NCI-H345 treated with DMSO at 0.1 percent for 48 hours (cell line): ENCODE data around the gene PI4KA.
"Not testable (repeated sequence)": the region's sequence is repeated elsewhere in the genome, so short reads cannot be mapped to it uniquely, and the experiment has no call there.

Experiments
- DNase-seq: peaks from one replicate; lab custom pipeline; 2025; ENCODE audit not compliant: unreplicated experiment; lab: John Stamatoyannopoulos, UW

The PI4KA gene

DNA sequence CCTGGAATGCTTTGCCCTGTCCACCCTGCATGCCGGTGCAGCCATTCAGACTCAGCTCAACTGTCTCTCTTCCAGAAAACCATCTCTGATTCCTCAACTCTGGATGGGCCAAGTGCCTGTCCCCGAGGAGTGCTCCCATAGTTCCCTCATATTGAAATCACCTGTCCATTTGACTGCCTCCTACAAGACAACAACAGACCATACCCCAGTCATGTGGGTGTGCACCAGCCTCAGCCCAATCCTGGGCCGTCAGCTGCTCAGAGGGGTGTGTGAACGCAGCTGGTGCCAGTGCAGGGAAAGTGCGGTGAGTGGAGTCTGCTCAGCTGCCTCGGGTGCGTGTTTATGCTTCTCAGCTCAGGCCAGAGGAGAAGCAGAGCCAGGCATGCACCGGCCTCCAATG lies 126.2 kb downstream of the PI4KA start:
- not testable (repeated sequence) for DNase-seq

GRCh38 chr22:20729194-20729593 lies 129.4 kb downstream of the PI4KA start:
- no peak for DNase-seq

DNA sequence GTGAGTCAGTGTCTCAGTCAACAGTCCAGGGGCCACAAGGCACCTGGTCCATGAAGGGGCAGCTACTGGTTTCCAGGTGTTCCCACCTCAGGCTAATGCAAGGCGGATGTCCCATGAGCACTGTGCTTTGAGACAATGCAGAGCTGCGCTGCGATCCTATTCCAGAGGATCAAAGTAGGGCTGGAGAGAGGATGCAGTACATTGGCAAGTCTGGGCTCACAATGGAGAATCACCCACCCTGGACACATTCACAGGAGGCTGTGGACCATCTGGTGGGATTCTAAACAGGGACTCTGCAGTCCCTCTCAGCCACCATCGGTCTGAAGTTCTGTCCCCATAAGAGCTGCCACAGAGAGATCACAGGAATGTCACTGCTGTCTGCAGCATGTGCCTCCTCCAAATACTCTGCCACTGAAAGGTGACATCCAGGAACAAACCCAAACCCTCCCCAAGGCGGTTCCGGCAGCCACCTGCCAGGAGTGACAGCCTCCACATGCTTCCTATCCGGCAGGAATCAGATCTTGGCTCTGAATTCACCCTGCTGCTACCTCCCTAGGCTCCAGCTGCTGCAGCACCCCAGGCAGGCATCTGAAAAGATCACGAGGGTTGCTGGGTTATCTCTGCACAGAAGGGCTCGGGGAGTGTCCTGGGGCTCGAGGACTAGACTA lies 130.0 kb downstream of the PI4KA start:
- no peak for DNase-seq

DNA sequence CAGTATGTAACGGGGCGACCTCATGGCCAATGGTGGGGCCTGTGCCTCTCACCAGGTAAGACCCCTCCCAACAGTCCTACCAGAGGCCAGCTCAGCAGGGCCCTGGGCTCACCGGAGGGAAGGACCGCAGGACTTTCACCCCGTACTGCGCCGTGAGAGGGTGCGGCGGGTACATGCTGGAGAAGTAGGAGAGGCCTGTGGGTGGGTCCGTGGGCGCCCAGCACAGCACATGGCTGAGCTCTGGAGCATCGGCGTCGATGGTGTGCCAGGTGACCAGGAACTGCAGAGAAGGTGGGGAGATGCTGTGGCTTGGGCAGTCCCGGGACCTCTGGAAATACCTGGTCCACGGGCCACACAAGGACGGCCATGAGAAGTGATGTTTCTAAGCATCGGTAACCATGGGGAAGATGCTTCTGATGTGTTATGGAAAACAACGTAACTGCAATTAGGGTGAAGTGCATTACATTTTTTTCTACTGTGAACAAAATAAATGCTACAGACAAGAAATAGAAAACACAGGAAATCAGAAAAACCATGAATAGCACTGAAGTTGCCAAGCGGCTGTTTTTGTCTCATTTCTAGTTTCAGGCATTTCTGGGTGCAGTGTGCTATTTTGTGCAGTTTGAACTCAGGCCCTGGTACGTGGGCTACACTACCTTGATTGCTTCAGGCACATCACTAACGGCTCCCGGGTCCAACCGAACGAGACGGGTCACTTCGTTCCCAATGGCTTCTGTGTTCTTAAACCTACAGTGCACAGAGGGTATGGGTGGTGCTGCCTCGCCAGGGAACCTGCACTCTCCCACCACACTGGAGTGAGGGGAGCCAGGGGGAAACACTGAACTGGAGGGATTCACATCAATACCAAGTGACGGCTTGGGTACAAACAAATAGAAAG lies 131.2 kb downstream of the PI4KA start:
- DNase-seq = no peak

DNA sequence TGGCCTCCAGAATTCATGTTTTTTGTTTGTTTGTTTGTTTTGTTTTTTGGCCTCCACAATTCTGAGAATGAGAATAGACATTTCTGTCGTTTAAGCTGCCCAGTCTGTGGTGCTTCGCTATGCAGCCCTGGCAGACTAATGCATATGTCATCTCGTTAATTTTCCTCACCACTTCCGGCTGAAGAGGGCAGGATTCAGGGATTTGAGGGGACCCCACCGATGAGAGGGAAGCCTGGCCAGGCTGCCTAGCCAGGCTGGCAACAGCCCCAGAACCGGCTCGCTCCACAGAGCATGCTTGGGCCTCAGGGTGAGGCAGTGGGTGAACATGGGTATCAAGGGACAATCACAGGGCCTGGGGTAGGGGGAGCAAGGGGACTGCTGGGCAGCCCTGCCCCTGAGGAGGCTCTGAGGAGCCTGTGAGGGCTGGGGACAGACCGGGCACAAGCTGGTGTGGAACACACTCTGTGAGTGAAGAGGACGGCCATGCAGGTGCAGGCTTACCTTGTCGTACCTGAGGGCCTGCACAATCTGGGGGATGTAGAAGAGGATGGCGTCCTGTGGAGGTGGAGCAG lies 132.5 kb downstream of the PI4KA start:
- DNase-seq = no peak

- DNase-seq = no peak
Measured at GRCh38 chr22:20724676-20725454, 133.7 kb downstream of the PI4KA start.

GRCh38 chr22:20721409-20722218 lies 137.0 kb downstream of the PI4KA start:
- no peak for DNase-seq

GRCh38 chr22:20720692-20721408 lies 137.8 kb downstream of the PI4KA start:
- no peak for DNase-seq

GRCh38 chr22:20718727-20719126 lies 139.9 kb downstream of the PI4KA start:
- DNase-seq = not testable (repeated sequence)

GRCh38 chr22:20717981-20718380 lies 140.6 kb downstream of the PI4KA start:
- not testable (repeated sequence) for DNase-seq

GRCh38 chr22:20717213-20717866 lies 141.3 kb downstream of the PI4KA start:
- DNase-seq = not testable (repeated sequence)

DNA sequence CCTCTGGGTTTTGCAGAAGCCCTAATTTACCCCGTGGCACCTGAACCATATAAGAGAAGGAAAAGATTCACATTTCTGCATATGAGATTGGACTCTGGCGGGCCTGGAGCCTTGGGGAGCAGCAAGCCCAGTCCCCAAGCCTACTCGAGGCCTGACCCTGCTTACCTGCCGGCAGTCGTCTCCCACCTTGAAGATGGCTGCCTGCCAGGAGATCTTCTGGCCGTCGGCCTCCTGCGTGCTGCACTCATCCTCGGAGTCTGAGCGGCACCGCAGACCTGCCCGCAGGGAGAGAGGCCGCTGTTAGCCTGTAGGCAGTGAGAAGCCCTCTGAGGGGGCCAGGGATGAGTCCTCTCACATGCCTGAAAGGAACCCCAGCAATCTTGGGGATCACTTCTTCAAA lies 145.5 kb downstream of the PI4KA start:
- not testable (repeated sequence) for DNase-seq

- not testable (repeated sequence) for DNase-seq
Measured at GRCh38 chr22:20709966-20710365, 148.6 kb downstream of the PI4KA start.

- DNase-seq = not testable (repeated sequence)
Measured at GRCh38 chr22:20707549-20708118, 151.0 kb downstream of the PI4KA start.

GRCh38 chr22:20703816-20704609 lies 154.6 kb downstream of the PI4KA start:
- not testable (repeated sequence) for DNase-seq

DNA sequence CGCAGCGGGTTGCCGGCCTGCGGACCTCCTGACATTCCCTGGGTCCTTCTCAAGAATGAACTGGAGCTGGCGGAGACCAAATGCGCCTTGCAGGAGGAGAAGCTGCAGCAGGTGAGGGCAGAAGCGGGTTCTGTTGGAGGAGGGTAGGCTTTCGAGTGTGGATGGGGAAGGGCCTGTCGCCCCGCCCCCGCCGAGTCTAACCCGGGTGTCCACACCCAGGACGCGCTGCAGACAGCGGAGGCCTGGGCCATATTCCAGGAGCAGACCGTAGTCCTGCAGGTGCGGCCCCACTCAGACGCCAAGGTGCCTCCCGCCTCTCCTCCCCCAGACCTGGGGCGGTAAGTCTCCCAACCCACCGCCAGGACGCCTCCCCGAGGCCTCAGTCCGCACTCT lies 155.2 kb downstream of the PI4KA start:
- DNase-seq = not testable (repeated sequence)

DNA sequence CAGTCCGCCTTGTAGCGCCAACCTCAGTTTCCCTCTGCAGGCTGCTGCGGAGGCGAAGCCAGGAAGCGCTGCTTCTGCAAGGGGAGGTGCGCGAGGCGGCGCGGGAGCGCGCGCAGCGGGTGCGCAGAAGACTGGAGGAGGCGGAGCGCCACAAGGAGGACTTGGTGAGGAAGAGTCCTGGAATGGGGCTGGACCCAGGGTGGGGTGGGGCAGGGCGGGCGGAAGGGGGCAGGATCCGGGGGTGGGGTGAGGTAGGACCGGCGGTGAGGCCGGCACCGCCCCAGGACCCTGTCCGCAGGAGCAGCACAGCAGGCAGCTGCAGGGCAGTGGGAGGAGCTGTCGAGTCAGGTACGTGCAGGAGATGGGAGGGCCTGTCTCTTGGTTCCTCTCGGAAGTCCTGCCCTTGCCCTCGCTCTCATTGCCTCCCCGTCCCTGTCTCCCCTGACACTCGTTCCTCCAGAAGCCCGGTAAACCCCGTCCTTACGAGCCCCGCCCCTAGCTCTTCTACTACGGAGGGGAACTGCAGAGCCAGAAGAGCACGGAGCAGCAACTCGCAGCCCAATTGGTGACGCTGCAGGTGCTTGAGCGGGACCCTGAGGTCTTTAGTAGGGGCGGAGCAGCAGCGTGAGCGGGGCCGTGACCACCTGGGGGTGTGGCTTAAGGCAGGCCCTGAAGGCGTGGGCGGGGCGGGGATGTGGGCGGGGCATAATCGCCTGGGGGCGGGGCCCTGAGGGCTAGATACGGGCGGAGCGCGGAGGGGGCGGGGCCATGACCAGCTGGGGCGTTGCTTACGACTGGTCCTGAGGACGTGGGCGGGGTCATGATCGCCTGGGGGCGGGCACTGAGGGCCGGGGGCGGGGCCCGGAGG lies 155.8 kb downstream of the PI4KA start:
- DNase-seq = peak; percentile 75
